GM12801 (cell line): ENCODE data around the gene TNNC1.

Experiments used
- TF ChIP-seq, protein P1 (sequence below): IDR thresholded peaks from one replicate; pipeline ENCODE4 v1.5.1; 2011; ENCODE audit warnings: control low read depth; ENCODE audit not compliant: insufficient read length; ENCODE audit errors: extremely low read depth

The TNNC1 gene

DNA sequence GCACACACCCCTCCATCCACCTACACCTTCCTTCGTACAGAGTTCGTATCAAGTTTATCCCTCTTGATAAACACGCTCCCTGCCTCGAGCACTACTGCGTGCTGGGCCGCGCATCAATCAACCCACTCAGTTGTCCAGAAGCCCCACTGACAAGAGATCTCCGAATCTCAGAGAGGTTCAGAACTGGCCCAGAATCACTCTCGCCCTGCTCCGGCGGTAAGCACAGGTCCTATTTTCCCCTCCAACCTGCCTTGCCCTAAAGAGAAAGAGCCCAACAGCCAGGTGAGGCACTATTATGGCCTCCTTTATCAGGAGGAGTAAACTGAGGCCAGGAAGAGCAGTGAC lies 1.1 kb upstream of the TNNC1 start:
- TF ChIP-seq, protein P1, sequence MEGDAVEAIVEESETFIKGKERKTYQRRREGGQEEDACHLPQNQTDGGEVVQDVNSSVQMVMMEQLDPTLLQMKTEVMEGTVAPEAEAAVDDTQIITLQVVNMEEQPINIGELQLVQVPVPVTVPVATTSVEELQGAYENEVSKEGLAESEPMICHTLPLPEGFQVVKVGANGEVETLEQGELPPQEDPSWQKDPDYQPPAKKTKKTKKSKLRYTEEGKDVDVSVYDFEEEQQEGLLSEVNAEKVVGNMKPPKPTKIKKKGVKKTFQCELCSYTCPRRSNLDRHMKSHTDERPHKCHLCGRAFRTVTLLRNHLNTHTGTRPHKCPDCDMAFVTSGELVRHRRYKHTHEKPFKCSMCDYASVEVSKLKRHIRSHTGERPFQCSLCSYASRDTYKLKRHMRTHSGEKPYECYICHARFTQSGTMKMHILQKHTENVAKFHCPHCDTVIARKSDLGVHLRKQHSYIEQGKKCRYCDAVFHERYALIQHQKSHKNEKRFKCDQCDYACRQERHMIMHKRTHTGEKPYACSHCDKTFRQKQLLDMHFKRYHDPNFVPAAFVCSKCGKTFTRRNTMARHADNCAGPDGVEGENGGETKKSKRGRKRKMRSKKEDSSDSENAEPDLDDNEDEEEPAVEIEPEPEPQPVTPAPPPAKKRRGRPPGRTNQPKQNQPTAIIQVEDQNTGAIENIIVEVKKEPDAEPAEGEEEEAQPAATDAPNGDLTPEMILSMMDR: no peak

DNA sequence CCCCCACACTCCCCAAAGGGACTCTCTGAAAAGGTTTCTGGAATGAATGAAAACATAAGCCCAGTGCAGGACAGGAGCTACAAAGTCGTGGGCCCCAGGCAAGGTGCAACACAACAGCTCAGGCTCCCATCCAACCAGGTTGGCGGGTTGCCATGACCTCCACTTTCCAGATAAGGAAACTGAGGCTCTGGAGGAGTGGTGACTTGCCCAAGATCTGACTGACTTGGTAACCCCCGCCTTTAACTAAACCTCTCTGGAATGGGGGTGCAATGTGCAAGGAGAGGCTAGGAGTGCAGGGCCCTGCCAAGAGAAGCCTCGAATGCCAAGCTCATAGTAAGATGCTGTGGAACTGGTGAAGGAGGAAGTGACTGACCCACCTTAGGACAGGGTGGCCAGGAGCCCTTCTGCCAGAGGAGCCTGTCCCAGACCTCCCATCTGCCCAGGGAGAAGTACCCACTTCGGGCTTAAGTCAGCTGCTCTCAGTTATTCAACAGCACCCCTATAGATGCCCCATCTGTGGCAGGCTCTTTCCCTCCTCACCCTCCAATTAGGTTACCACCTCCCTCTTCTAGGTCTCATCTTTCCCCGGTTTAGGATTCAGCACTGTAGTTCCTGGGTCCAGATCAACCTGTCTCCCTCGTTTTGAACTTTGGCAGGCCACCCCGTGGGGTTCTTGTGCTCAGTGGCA lies 553 bp upstream of the TNNC1 start:
- TF ChIP-seq, protein P1: no peak

DNA sequence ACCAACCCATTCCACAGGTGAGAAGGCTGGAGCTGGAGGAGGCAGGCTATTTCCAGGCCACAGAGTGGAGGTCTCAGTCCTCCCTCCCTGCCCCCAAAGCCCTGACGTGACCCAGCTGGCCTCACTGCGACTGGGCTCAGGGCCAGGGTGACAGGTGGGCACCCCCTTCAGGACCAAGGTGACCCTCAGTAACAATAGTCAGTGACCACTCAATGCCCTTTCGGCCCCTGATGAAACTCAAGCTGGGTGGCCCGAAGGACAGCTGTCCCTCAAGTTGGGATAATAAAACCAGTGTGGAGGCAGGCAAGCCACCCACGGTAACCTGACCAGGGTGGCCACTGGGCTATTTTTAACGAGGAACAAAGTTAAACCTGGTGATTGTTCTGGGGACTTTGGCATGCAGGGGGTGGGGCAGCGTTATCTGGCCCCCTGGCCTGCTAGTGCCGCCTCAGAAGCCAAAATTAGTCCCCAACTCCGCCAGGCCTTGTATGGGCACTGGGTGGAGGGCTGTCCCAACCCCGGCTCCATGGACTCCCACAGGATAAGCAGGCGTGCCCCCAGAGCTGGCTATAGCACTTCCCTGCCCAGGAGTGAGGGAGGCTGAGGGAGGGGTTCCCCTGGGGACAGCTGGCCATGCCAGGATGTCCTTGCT lies 1.1 kb downstream of the TNNC1 start:
- TF ChIP-seq, protein P1: no peak

DNA sequence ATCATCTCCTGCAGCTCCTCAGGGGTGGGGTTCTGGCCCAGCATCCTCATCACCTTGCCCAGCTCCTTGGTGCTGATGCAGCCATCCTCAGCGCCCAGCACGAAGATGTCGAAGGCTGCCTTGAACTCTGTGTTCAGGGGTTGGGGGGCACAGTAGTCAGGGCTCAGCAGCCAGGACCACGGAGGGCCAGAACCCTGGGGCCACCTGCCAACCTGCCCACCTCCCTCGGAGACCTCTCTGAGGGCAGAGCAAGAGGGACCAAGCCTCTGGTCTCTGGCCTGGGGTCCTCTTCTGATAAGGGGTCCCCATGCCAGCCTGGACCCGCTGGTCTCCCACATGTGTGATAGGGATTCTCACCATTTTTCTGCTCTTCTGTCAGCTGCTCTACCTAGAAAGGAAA lies 1.7 kb downstream of the TNNC1 start:
- TF ChIP-seq, protein P1: no peak

DNA sequence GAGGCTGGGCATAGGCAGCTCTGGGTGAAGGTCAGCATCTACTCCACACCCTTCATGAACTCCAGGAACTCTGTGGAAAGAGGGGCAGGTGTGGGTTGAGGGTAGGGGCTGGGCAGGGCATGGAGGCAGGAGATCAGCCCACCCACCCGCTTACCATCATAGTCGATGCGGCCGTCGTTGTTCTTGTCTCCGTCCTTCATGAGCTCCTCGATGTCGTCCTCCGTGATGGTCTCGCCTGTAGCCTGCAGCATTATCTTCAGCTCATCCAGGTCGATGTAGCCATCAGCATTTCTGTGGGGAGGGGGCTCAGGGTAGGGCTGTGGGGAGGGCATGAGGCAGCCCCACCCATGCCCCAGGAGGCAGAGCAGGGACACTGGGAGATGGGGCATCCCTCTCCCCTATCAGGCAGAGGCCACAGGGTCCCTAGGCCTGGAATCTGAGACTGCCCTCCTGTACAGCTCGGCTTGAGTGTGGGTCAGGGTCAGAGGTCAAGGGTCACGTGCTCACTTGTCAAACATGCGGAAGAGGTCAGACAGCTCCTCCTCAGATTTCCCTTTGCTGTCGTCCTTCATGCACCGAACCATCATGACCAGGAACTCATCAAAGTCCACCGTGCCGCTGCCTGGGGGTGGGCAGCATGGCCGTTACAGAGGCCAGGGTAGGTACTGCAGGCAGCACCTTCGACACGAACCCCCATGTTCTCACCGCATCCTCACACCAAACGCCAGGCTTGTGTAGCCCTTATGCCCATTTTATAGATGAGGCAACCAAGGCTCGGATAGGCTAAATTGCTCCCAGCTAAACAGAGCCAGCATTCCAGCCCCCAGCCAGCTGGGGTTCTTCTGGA lies 2.4 kb downstream of the TNNC1 start:
- TF ChIP-seq, protein P1: no peak

DNA sequence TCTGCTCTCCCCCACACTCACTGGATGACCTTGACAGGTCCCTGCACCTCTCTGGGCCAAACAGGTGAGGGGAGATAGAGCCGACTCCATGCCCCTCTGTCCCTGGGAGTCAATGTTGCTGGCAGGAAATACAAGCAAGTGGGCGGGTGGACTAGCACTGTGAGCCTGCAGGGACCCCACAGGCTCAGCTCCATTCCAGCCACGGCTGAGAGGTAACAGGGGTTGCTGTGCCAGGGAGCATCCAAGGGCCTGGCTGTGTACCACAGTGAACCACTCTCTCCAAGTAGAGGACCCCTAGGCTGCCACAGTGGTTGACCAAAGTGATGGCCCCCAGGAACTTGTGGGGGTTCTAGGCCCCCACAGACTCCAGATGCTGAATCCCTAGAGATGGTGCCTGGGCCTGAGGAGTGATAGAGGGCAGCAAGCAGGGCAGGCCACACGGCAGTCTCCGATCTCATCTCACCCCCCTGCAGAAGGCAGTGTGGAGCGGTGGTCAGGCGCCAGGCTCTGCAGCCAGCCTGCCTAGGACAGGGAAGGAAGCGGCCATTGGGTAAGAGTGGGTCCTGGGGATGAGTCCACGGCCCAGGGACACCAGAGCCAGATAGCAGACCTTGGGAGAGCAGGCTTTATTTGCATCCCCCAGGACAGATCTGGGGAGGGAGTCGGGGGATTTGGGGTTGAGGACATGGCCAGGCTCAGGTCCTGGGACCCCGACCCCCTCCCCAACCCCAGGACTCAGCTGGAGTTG lies 3.2 kb downstream of the TNNC1 start:
- TF ChIP-seq, protein P1: no peak
